HG03108 (cell line): Measurements from ENCODE around the gene CFAP45.

ENCODE experiments used
- ATAC-seq: cut with Tn5 transposase; IDR thresholded peaks from one replicate; pipeline ENCODE4 v1.9.1; 2021; ENCODE audit warnings: moderate library complexity; ENCODE audit not compliant: unreplicated experiment

CFAP45 gene

GRCh38 chr1:159880430-159880829 lies 19.5 kb downstream of the CFAP45 start:
- no peak for ATAC-seq

- ATAC-seq, result no peak
These were observed 20.0 kb downstream of the CFAP45 start for GRCh38 chr1:159879977-159880376.

GRCh38 chr1:159879136-159879535 lies 20.8 kb downstream of the CFAP45 start:
- no peak for ATAC-seq

- no peak for ATAC-seq
These were observed 22.1 kb downstream of the CFAP45 start for GRCh38 chr1:159877695-159878444.

GRCh38 chr1:159873530-159874143 lies 26.3 kb downstream of the CFAP45 start:
- ATAC-seq, result no peak

- no peak for ATAC-seq
These were observed 27.1 kb downstream of the CFAP45 start for GRCh38 chr1:159872891-159873290.

- ATAC-seq, result no peak
These were observed 29.3 kb downstream of the CFAP45 start for GRCh38 chr1:159870704-159871103.

- no peak for ATAC-seq
These were observed 30.4 kb downstream of the CFAP45 start for GRCh38 chr1:159869607-159870006.

GRCh38 chr1:159869173-159869572 lies 30.8 kb downstream of the CFAP45 start:
- no peak for ATAC-seq

- ATAC-seq, result no peak
These were observed 31.2 kb downstream of the CFAP45 start for GRCh38 chr1:159868766-159869165.

- ATAC-seq, result no peak
These were observed 32.3 kb downstream of the CFAP45 start for GRCh38 chr1:159867664-159868026.

GRCh38 chr1:159866905-159867663 lies 32.9 kb downstream of the CFAP45 start:
- no peak for ATAC-seq

GRCh38 chr1:159866066-159866465 lies 33.9 kb downstream of the CFAP45 start:
- no peak for ATAC-seq

- no peak for ATAC-seq
These were observed 35.7 kb downstream of the CFAP45 start for GRCh38 chr1:159864262-159864661.

- no peak for ATAC-seq
These were observed 37.4 kb downstream of the CFAP45 start, which contains the start of gene VSIG8 for GRCh38 chr1:159862557-159862956. VSIG8 (minus strand) TSS chr1:159862657; CDS start chr1:159862521, 136 bp downstream.

- no peak for ATAC-seq
These were observed 37.9 kb downstream of the CFAP45 start for GRCh38 chr1:159862031-159862430.

- no peak for ATAC-seq
These were observed 38.7 kb downstream of the CFAP45 start for GRCh38 chr1:159861218-159861617.

- ATAC-seq, result no peak
These were observed 39.5 kb downstream of the CFAP45 start for GRCh38 chr1:159860456-159860855.

GRCh38 chr1:159859767-159860322 lies 40.1 kb downstream of the CFAP45 start:
- no peak for ATAC-seq

- no peak for ATAC-seq
These were observed 42.1 kb downstream of the CFAP45 start for GRCh38 chr1:159857889-159858288.

GRCh38 chr1:159856576-159856975 lies 43.4 kb downstream of the CFAP45 start:
- ATAC-seq, result no peak

- ATAC-seq, result no peak
These were observed 44.3 kb downstream of the CFAP45 start for GRCh38 chr1:159855709-159856108.
